ENCODE results near the gene RAB7B. TPM values are rescaled to one million over a fixed set of nuclear protein-coding genes. Genes with fewer than 3 reads are reported as not detected.
A peak's percentile ranks its signal among the peaks of the same experiment; 100 is the strongest.

RAB7B gene
- total and polyA plus RNA-seq, 9 of the 15 experiments (the other 6 are each of a cell fraction or from before 2014, with no cell fraction given), result 0.03 to 0.29 (median 0.07) TPM; not detected in 4

DNA sequence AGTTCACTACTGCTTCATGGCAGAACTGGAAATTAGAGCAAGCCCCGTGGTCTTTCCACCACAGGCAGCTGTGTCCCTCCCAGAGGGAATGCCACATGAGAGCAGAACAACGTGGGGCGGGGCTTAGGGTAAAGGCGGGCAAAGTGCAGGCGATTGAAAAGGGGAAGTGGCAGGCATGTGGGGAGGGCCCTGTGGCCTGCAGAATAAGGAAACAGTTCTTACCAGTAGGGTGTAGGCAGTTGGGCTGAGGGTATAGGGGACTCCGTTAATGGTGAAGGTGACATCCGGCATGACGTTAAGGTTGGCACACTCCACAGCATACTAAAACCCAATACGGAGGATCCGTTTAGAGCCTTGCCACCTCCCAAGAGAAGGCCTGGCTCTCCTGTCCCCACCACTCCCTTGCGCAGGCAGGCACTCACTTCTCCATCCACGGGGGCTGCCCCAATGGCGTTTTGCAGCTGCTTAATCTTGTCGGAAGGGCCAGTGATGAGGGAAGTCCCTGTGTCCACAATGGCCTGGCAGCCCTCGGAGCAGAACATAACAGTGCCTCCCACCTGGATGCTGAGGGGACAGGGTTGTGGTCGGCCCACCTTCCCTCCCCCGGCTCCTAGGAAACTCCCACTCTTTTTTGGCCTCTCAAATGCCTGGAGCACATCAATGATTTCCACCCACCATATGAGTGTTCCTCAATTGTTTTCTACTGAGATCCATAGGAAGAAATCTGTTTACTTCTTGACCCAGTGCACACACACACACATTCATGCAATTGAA is 9.1 kb upstream of the RAB7B start (continued):
- no peak for TF ChIP-seq ZNF436 (CRISPR knock-in tag; IDR thresholded peaks at IDR 0.05)
- TF ChIP-seq, protein P1, sequence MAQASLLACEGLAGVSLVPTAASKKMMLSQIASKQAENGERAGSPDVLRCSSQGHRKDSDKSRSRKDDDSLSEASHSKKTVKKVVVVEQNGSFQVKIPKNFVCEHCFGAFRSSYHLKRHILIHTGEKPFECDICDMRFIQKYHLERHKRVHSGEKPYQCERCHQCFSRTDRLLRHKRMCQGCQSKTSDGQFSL (CRISPR knock-in tag; IDR thresholded peaks at IDR 0.05), result 0 out of 2 replicates have a peak, but pooled peaks have one; percentile 25
- TF ChIP-seq, protein P1 (tag; IDR thresholded peaks at IDR 0.05), result no peak
- TF ChIP-seq, protein P2, sequence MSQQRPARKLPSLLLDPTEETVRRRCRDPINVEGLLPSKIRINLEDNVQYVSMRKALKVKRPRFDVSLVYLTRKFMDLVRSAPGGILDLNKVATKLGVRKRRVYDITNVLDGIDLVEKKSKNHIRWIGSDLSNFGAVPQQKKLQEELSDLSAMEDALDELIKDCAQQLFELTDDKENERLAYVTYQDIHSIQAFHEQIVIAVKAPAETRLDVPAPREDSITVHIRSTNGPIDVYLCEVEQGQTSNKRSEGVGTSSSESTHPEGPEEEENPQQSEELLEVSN (IDR thresholded peaks at IDR 0.05; ENCODE audit: borderline replicate concordance in 1 of 2, extremely low read depth in 1 of 2, insufficient read depth in 1 of 2, insufficient read length in 1 of 2, low read depth in 1 of 2, low read length in 1 of 2, poor library complexity in 1 of 2, severe bottlenecking in 1 of 2), result peak; percentile 68 to 85
- TF ChIP-seq POLR2A (conservative IDR thresholded peaks at IDR 0.05), result no peak
- TF ChIP-seq ZC3H11A (IDR thresholded peaks at IDR 0.05; ENCODE audit: low read depth, low read length), result no peak
- TF ChIP-seq, protein P3, sequence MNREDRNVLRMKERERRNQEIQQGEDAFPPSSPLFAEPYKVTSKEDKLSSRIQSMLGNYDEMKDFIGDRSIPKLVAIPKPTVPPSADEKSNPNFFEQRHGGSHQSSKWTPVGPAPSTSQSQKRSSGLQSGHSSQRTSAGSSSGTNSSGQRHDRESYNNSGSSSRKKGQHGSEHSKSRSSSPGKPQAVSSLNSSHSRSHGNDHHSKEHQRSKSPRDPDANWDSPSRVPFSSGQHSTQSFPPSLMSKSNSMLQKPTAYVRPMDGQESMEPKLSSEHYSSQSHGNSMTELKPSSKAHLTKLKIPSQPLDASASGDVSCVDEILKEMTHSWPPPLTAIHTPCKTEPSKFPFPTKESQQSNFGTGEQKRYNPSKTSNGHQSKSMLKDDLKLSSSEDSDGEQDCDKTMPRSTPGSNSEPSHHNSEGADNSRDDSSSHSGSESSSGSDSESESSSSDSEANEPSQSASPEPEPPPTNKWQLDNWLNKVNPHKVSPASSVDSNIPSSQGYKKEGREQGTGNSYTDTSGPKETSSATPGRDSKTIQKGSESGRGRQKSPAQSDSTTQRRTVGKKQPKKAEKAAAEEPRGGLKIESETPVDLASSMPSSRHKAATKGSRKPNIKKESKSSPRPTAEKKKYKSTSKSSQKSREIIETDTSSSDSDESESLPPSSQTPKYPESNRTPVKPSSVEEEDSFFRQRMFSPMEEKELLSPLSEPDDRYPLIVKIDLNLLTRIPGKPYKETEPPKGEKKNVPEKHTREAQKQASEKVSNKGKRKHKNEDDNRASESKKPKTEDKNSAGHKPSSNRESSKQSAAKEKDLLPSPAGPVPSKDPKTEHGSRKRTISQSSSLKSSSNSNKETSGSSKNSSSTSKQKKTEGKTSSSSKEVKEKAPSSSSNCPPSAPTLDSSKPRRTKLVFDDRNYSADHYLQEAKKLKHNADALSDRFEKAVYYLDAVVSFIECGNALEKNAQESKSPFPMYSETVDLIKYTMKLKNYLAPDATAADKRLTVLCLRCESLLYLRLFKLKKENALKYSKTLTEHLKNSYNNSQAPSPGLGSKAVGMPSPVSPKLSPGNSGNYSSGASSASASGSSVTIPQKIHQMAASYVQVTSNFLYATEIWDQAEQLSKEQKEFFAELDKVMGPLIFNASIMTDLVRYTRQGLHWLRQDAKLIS (CRISPR knock-in tag; IDR thresholded peaks at IDR 0.05), result no peak
- TF ChIP-seq HCFC1 (IDR thresholded peaks at IDR 0.05; ENCODE audit: low read depth, low read length), result no peak
- TF ChIP-seq RUNX1 (IDR thresholded peaks at IDR 0.05; ENCODE audit: low read depth), result no peak
- TF ChIP-seq, protein P4, sequence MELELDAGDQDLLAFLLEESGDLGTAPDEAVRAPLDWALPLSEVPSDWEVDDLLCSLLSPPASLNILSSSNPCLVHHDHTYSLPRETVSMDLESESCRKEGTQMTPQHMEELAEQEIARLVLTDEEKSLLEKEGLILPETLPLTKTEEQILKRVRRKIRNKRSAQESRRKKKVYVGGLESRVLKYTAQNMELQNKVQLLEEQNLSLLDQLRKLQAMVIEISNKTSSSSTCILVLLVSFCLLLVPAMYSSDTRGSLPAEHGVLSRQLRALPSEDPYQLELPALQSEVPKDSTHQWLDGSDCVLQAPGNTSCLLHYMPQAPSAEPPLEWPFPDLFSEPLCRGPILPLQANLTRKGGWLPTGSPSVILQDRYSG (tag; conservative IDR thresholded peaks at IDR 0.05; ENCODE audit: low read depth), result no peak
- no peak for TF ChIP-seq FOS (IDR thresholded peaks at IDR 0.05; ENCODE audit: extremely low read depth, insufficient read length)
- TF ChIP-seq XRCC4 (IDR thresholded peaks at IDR 0.05; ENCODE audit: extremely low read depth, insufficient read depth, insufficient read length), result no peak
- no peak for TF ChIP-seq MEF2A (IDR thresholded peaks at IDR 0.05; ENCODE audit: control insufficient read depth, low read depth, low read length)
- no peak for TF ChIP-seq ZKSCAN3 (CRISPR knock-in tag; IDR thresholded peaks at IDR 0.05)
- peak; percentile 31; the same call in 1 of the 2 replicates for TF ChIP-seq SOX6 (IDR thresholded peaks at IDR 0.05)
- TF ChIP-seq FOXK2 (conservative IDR thresholded peaks at IDR 0.05 in 1 of 2, IDR thresholded peaks at IDR 0.05 in 1 of 2; ENCODE audit: low read depth in 2 of 2), result no peak
- TF ChIP-seq FOXJ3 (CRISPR knock-in tag; IDR thresholded peaks at IDR 0.05), result no peak
- no peak for TF ChIP-seq RB1 (IDR thresholded peaks at IDR 0.05; ENCODE audit: low read depth)
